ENCODE measurements around the gene C6orf89.

GRCh38 chr6:36888115-36888643, 2.4 kb downstream of the C6orf89 start:
- TF ChIP-seq POLR2A (IDR thresholded peaks at IDR 0.05): no peak
- TF ChIP-seq, protein P1, sequence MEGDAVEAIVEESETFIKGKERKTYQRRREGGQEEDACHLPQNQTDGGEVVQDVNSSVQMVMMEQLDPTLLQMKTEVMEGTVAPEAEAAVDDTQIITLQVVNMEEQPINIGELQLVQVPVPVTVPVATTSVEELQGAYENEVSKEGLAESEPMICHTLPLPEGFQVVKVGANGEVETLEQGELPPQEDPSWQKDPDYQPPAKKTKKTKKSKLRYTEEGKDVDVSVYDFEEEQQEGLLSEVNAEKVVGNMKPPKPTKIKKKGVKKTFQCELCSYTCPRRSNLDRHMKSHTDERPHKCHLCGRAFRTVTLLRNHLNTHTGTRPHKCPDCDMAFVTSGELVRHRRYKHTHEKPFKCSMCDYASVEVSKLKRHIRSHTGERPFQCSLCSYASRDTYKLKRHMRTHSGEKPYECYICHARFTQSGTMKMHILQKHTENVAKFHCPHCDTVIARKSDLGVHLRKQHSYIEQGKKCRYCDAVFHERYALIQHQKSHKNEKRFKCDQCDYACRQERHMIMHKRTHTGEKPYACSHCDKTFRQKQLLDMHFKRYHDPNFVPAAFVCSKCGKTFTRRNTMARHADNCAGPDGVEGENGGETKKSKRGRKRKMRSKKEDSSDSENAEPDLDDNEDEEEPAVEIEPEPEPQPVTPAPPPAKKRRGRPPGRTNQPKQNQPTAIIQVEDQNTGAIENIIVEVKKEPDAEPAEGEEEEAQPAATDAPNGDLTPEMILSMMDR (IDR thresholded peaks at IDR 0.05): no peak
